Activated T-cell treated with anti-CD3 and anti-CD28 coated beads for 24 hours (primary cell): ENCODE results near the gene SORL1.

Experiments
- DNase-seq: peaks from one replicate; pipeline ENCODE4 v3.0.0-alpha.2; 2020; ENCODE audit warnings: low read depth

Gene SORL1

DNA sequence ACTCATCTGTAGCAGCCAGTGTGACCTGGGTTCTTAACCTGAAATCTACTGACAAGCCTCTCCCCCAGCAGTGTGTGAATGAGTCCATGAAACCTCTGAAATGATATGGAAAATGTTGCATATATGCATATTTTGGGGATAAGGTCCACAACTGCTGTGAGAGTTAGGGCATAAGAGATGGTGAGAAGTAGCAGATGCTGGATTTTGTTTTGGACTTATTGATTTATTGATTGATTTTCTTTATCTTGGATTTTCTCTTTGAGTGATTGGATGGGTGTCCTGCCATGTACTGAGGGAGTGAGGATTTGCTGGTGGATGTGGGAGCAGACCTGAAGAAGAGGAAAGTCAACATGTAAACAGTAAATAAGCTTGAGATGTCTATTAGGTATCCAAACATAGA, 212.0 kb downstream of the SORL1 start:
- no peak for DNase-seq

- DNase-seq, result no peak
These were observed 213.2 kb downstream of the SORL1 start for GRCh38 chr11:121665206-121665838.

- DNase-seq, result no peak
These were observed 215.7 kb downstream of the SORL1 start for GRCh38 chr11:121667836-121668235.

GRCh38 chr11:121669422-121669821, 217.3 kb downstream of the SORL1 start:
- no peak for DNase-seq

DNA sequence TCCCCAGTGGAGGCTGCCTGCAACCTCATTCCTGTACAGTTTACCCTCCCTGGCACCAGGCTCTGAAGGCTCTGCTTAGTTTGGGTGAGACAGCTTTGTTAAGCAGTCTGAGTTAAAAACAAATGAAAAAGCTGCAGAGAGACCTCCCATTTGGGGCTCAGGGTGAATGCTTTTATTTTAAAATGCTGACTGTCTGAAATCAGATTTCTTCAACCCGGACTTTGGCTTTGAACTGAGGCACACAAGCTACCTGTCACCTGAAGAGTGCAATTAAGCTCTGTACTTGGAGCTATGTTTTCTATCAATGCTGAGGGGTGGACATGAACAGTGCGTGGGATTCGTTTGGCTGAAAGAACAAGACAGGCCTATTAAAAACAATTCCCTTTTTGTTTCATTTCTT, 218.2 kb downstream of the SORL1 start:
- no peak for DNase-seq

DNA sequence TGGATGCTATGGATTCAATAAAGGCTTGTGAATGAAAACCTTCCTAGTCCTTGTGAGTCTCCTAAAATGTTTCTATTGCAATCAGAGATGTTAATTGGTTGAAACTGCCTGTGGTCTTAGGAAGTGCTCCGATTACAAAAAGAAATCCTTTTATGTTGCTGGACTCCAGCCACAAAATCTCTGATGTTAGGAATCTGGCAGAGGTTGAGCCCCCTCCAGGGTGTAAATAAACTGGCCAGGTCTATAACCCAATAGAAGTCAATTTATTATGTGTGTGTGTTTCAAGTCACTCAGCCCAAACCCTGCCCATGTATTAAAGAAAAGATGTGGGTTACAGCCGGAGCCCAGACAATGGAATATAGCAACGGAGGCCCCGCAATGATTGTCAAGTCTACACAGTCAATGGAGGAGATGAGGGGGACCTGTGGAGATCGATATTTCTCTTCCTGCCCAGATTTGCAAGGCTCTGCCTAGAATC, 218.7 kb downstream of the SORL1 start:
- no peak for DNase-seq

DNA sequence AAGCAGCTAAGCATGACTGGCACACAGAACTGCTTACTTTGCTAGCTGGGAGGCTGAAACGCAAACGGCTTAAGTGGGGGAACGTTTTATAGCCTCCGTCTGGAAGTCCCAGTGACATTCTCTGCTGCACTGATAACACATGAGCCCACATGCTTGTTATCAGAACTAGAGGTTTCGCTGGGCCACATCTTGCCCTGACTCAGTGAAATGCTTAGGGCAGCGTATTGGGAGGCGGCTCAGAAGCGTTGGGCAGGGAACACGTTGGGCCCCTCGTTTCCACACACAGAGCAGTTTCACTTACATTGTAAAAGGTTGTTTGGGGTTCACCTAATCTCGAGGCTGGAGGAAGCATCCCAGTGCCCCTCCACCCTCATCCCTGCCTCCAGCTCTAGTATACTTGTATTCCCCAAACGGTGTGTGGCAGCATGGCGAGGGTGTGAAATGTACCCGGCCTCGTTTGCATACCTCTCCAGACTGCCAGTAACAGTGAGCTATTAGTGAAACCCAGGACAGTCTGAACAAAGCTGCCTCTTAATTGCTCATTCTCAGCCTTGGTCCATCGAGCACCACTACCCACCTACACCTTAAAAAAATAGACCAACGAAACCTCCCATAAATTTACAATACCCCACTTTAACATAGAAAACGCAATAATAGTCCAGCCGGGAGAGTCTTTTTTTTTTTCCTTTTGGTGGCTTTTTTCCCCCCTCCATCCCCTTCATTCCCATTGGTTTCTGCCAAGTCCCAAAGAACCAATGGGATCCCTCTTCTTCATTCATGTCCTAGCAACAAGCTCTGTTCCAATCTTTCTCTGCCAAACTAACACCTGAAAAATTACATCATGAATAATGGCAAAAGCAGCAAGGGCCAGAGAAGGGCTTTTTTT, 219.4 kb downstream of the SORL1 start:
- no peak for DNase-seq

DNA sequence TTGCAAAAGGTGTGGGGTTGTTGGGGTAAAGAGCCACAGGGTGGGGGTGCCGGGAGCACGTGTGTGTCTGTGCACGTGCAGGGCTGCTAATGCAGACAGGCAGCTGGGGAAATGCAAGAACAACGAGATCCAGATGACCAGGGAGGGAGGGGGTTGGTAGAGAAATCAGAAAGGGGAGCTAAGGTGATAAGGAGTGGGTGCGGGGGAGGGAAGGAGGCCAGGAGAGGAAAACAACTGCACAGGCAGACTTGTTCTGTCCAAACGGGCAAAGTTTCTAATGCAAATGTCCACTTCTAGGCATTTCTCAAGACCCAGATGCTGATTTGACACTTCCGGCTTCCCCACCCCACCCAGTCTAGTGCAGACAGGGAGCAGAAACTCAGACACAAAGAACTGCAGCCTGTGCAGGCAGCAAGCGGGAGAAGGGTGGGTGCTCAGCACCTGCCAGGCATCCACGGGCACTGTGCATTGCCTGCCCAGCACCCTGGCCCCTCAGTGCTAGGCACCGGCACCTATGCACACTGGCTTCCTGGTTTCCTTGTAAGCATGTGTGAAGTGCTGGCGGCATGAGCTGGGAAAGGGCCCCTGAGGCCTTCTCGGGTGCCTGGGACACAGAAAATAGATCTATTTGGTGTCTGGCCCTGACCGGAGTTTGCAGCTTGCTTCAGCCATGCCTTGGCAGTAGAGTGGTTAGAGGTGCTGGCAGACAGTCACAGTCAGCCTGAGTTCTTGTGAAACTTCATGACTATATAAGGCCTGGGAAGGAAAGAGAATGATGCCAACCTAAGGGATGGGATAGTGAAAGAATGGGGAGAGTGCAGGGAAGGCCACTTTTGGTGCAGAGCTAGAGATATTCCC, 220.7 kb downstream of the SORL1 start:
- no peak for DNase-seq

- no peak for DNase-seq
These were observed 229.6 kb downstream of the SORL1 start for GRCh38 chr11:121681550-121682268.
